A673 (cell line): ENCODE results near the gene RARRES2.

ENCODE experiments used
- CTCF ChIP-seq: fragments of 300-800, 200-600 bp; sonication (generic); conservative IDR thresholded peaks from 2 replicates; pipeline ENCODE4 v1.5.1; 2017; ENCODE audit warnings: low read depth, mild to moderate bottlenecking, antibody characterized with exemption, low read length, moderate library complexity, mixed read lengths
- EZH2 ChIP-seq: fragments of 200-600 bp; sonication (generic); IDR thresholded peaks from 2 replicates; pipeline ENCODE4 v1.6.1; 2017; ENCODE audit warnings: borderline replicate concordance, low read depth, mild to moderate bottlenecking, mixed read lengths, antibody characterized with exemption, low read length; ENCODE audit not compliant: poor library complexity, severe bottlenecking

DNA sequence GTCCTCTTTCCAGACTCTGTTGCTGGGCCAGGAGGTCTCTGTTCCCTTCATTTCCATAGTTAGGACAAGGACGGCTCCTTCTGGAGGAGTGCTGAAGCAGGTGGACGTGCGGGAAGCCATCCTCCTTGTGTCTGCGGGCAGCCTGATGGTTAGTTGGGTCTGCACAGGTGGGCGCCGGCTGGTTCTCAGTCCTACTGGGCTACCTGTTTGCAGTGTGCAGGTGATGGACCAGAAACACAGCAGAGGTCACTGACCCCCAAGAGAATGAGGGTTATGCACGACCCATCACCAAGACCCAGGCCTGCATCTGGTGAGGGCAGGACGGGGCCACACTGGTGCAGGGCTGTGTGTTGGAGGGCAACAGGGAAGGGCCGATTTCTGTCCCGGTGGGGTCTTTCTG is 7.8 kb downstream of the RARRES2 start:
- no peak for TF ChIP-seq CTCF
- no peak for TF ChIP-seq EZH2
